HEK293 (cell line): ENCODE measurements around the gene AKNA.
A peak's percentile ranks its signal among the peaks of the same experiment; 100 is the strongest.

Experiments used
- CTCF ChIA-PET: fragments of 350-600 bp; formaldehyde crosslinking; extraction: SDS; loops from one replicate; lab custom pipeline; 2021; ENCODE audit warnings: antibody characterized with exemption; lab: Yijun Ruan, JAX
- POLR2A ChIA-PET: fragments of 300-600 bp; formaldehyde crosslinking; extraction: SDS; loops from one replicate; lab custom pipeline; 2020; ENCODE audit warnings: antibody characterized with exemption, inconsistent platforms; lab: Yijun Ruan, JAX
- H3K27ac ChIP-seq: fragments of 200-500 bp; sonication (Bioruptor generic); 2 replicates; pipeline ENCODE4 v1.5.1; 2014; ENCODE audit warnings: low read depth, low read length, control low read depth, inconsistent platforms; ENCODE audit errors: extremely low read depth
- H3K36me3 ChIP-seq, 2 experiments: fragments of 200-500 bp in 1 of 2; sonication (Bioruptor generic) in 1 of 2; 1 replicate in 1 of 2; 2 replicates in 1 of 2; pipeline ENCODE4 v1.5.1; 2014 to 2017; ENCODE audit warnings: inconsistent platforms in 2 of 2, low read length in 2 of 2; ENCODE audit not compliant: control insufficient read depth in 2 of 2, insufficient read depth in 1 of 2
- H3K4me1 ChIP-seq: fragments of 200-500 bp; sonication (Bioruptor generic); 2 replicates; pipeline ENCODE4 v1.5.1; 2014; ENCODE audit warnings: mild to moderate bottlenecking, low read length, inconsistent platforms; ENCODE audit not compliant: control insufficient read depth, insufficient read depth
- H3K4me3 ChIP-seq: 2 replicates; pipeline ENCODE4 v1.5.1; 2011; ENCODE audit warnings: low read depth, mild to moderate bottlenecking, control low read depth, low read length, moderate library complexity
- H3K9me3 ChIP-seq: fragments of 200-500 bp; sonication (Bioruptor generic); 2 replicates; pipeline ENCODE4 v1.5.1; 2014; ENCODE audit warnings: low read depth, low read length, inconsistent platforms; ENCODE audit not compliant: control insufficient read depth, insufficient read depth
- CTCF ChIP-seq: fragments of 450-650 bp; formaldehyde crosslinking; IDR thresholded peaks from 2 replicates; pipeline ENCODE4 v1.5.1; 2016; ENCODE audit warnings: missing biosample characterization, missing genetic modification characterization
- GFI1B ChIP-seq: fragments of 450-650 bp; formaldehyde crosslinking; IDR thresholded peaks from 2 replicates; pipeline ENCODE4 v1.5.1; 2016; ENCODE audit warnings: missing biosample characterization, missing genetic modification characterization
- GLI2 ChIP-seq: fragments of 450-650 bp; formaldehyde crosslinking; IDR thresholded peaks from 2 replicates; pipeline ENCODE4; 2017; ENCODE audit warnings: missing biosample characterization, missing genetic modification characterization, low read depth, borderline replicate concordance
- GLIS2 ChIP-seq: fragments of 450-650 bp; formaldehyde crosslinking; IDR thresholded peaks from 2 replicates; pipeline ENCODE4 v1.5.1; 2016; ENCODE audit warnings: missing biosample characterization, missing genetic modification characterization
- MEIS1 ChIP-seq: sonication (generic); formaldehyde crosslinking; IDR thresholded peaks from 2 replicates; pipeline ENCODE4 v1.8.1; 2022; ENCODE audit warnings: missing genetic modification reagents, mild to moderate bottlenecking, borderline replicate concordance
- OVOL3 ChIP-seq: fragments of 450-650 bp; formaldehyde crosslinking; IDR thresholded peaks from 2 replicates; pipeline ENCODE4 v1.5.1; 2016; ENCODE audit warnings: missing biosample characterization, missing genetic modification characterization
- PATZ1 ChIP-seq: fragments of 450-650 bp; formaldehyde crosslinking; IDR thresholded peaks from 2 replicates; pipeline ENCODE4 v1.5.1; 2016; ENCODE audit warnings: missing biosample characterization, missing genetic modification characterization
- ZIC2 ChIP-seq: fragments of 450-650 bp; formaldehyde crosslinking; IDR thresholded peaks from 2 replicates; pipeline ENCODE4 v1.5.1; 2016; ENCODE audit warnings: missing biosample characterization, missing genetic modification characterization
- ZNF16 ChIP-seq: fragments of 450-650 bp; formaldehyde crosslinking; IDR thresholded peaks from 2 replicates; pipeline ENCODE4 v1.5.1; 2016; ENCODE audit warnings: low read depth, missing biosample characterization, missing genetic modification characterization
- ZNF184 ChIP-seq: fragments of 450-650 bp; IDR thresholded peaks from 2 replicates; pipeline ENCODE4 v1.5.1; 2018; ENCODE audit warnings: missing biosample characterization, mild to moderate bottlenecking, missing genetic modification characterization
- ZNF214 ChIP-seq: fragments of 450-650 bp; formaldehyde crosslinking; IDR thresholded peaks from 2 replicates; pipeline ENCODE4 v1.5.1; 2017; ENCODE audit warnings: missing biosample characterization, mild to moderate bottlenecking, missing genetic modification characterization, borderline replicate concordance
- ZNF221 ChIP-seq: fragments of 450-650 bp; formaldehyde crosslinking; IDR thresholded peaks from 2 replicates; pipeline ENCODE4 v1.5.1; 2017; ENCODE audit warnings: missing biosample characterization, missing genetic modification characterization, borderline replicate concordance
- ZNF391 ChIP-seq: fragments of 450-650 bp; formaldehyde crosslinking; IDR thresholded peaks from 2 replicates; pipeline ENCODE4 v1.5.1; 2016; ENCODE audit warnings: low read depth, missing biosample characterization, missing genetic modification characterization, borderline replicate concordance
- ZNF561 ChIP-seq: fragments of 450-650 bp; IDR thresholded peaks from 2 replicates; pipeline ENCODE4 v1.5.1; 2018; ENCODE audit warnings: missing biosample characterization, missing genetic modification characterization, borderline replicate concordance
- ZNF571 ChIP-seq: fragments of 450-650 bp; formaldehyde crosslinking; IDR thresholded peaks from 2 replicates; pipeline ENCODE4 v1.5.0; 2017; ENCODE audit warnings: missing biosample characterization, missing genetic modification characterization
- ZNF701 ChIP-seq: fragments of 450-650 bp; formaldehyde crosslinking; IDR thresholded peaks from 2 replicates; pipeline ENCODE4 v1.5.1; 2016; ENCODE audit warnings: missing biosample characterization, missing genetic modification characterization
- ZNF768 ChIP-seq: fragments of 450-650 bp; formaldehyde crosslinking; IDR thresholded peaks from 2 replicates; pipeline ENCODE4 v1.5.1; 2018; ENCODE audit warnings: missing biosample characterization, mild to moderate bottlenecking, missing genetic modification characterization
- ZNF791 ChIP-seq: fragments of 450-650 bp; formaldehyde crosslinking; IDR thresholded peaks from 2 replicates; pipeline ENCODE4 v1.5.1; 2016; ENCODE audit warnings: missing biosample characterization, missing genetic modification characterization
- ZSCAN23 ChIP-seq: fragments of 450-650 bp; formaldehyde crosslinking; IDR thresholded peaks from 2 replicates; pipeline ENCODE4 v1.5.1; 2016; ENCODE audit warnings: missing biosample characterization, missing genetic modification characterization
- TF ChIP-seq, protein P1 (sequence below): fragments of 450-650 bp; formaldehyde crosslinking; IDR thresholded peaks from 2 replicates; pipeline ENCODE4 v1.5.1; 2016; ENCODE audit warnings: missing biosample characterization, missing genetic modification characterization

Gene AKNA

DNA sequence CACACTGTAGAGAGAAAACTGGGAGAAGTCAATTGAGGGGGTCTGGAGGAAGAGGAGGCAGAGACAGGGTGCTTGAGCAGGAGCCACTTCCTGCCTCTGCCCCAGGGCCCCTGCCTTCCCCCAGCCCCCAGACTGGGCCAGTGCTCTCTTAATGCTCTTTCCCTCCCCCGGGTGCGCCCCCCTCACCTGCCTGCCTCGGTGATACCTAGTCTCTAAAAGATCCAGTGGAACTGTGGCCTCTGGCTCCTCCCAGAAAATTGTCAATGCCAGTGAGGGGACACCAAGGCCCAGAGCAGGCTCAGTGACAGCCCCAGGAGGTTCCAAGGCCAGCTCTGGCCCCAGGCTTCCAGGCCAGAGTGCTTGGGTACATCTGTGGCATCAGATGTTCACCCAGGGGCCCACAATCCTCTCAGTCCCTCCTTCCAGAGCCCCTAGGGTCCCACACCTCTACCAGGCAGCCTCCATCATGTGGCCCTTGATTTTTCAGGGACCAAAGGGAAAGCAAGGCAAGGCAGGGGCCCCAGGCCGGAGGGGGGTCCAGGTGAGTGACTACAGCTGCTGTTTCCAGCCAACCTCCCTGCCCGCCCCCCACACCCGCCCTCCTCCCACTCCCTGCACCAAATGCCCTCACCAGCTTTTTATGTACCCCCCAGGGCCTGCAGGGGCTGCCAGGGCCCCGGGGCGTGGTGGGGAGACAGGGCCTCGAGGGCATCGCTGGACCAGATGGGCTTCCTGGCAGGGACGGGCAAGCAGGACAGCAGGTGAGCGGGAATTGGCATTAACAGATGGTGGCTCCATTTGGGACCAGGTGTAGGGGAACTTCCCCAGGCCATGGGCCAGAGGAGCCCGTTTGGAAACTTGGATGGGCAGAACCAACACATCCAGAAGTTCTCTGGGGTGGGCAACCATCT is 98.0 kb downstream of the AKNA start:
- Histone ChIP-seq H3K36me3 (peaks cover 0 to 14% of the 10 kb centered on the region in 2 experiments; a peak in 1 of 3 replicates), H3K4me3 (no peak overlapping the region), H3K9me3 (no peaks in the 10 kb centered on the region), H3K4me1 (no peaks in the 10 kb centered on the region), H3K27ac (no peak overlapping the region)
- CTCF ChIA-PET = interaction anchor here (0.6 to 8.5 kb wide), 30 partner anchors 8 to 616 kb away, joined by 3 to 225 read pairs (median 9); partner anchors contain the start of genes AMBP, COL27A1 and KIF12
- POLR2A ChIA-PET = interaction anchor here (0.6 to 1.1 kb wide), 2 partner anchors 182 to 450 kb away, joined by 3 to 9 read pairs; no protein-coding TSS in a partner anchor
- TF ChIP-seq, protein P1, sequence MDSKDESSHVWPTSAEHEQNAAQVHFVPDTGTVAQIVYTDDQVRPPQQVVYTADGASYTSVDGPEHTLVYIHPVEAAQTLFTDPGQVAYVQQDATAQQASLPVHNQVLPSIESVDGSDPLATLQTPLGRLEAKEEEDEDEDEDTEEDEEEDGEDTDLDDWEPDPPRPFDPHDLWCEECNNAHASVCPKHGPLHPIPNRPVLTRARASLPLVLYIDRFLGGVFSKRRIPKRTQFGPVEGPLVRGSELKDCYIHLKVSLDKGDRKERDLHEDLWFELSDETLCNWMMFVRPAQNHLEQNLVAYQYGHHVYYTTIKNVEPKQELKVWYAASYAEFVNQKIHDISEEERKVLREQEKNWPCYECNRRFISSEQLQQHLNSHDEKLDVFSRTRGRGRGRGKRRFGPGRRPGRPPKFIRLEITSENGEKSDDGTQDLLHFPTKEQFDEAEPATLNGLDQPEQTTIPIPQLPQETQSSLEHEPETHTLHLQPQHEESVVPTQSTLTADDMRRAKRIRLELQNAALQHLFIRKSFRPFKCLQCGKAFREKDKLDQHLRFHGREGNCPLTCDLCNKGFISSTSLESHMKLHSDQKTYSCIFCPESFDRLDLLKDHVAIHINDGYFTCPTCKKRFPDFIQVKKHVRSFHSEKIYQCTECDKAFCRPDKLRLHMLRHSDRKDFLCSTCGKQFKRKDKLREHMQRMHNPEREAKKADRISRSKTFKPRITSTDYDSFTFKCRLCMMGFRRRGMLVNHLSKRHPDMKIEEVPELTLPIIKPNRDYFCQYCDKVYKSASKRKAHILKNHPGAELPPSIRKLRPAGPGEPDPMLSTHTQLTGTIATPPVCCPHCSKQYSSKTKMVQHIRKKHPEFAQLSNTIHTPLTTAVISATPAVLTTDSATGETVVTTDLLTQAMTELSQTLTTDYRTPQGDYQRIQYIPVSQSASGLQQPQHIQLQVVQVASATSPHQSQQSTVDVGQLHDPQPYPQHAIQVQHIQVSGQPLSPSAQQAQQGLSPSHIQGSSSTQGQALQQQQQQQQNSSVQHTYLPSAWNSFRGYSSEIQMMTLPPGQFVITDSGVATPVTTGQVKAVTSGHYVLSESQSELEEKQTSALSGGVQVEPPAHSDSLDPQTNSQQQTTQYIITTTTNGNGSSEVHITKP (tag by site-specific recombination) = peak; percentile 45; the same call in 1 of the 2 replicates
- TF ChIP-seq ZNF701 (tag by site-specific recombination) = no peak
- TF ChIP-seq, all 188 proteins: peak for 1

DNA sequence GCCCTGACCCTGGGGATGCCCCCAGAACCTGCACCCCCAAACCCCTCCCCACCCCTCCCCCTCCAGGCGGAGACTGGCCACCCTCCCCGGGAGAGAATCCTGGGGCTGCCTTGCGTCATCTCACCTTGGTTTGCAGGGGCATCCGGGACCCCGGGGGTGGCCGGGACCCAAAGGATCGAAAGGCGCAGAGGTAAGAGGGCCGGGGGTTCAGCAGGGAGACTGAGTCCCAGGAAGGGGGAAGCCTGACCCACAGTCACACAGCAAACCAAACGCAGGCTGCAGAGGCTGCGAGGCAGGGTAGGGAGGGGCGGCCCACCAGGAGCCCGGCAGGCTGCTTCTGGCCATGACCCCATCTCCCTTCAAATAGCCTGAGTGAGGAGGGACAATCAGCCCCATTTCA is 98.7 kb downstream of the AKNA start:
- Histone ChIP-seq H3K9me3 (no peaks in the 10 kb centered on the region), H3K4me1 (no peaks in the 10 kb centered on the region), H3K27ac (no peak overlapping the region), H3K36me3 (peaks cover 0 to 10% of the 10 kb centered on the region in 2 experiments; a peak in 1 of 3 replicates), H3K4me3 (no peak overlapping the region)
- ChIA-PET CTCF (interaction anchor here (0.6 to 8.5 kb wide), 4 partner anchors 10 to 206 kb away, joined by 3 to 225 read pairs (median 12); no protein-coding TSS in a partner anchor), POLR2A (interaction anchor here (1.4 kb wide), 1 partner anchor 180 kb away, joined by 3 read pairs; no protein-coding TSS in a partner anchor)
- TF ChIP-seq CTCF = no peak
- TF ChIP-seq ZNF791 (tag by site-specific recombination) = no peak
- TF ChIP-seq MEIS1 (CRISPR knock-in tag) = no peak
- TF ChIP-seq ZNF768 = no peak
- no peak for TF ChIP-seq GLI2 (tag by site-specific recombination)
- no peak for TF ChIP-seq ZNF571 (tag by site-specific recombination)
- TF ChIP-seq ZNF214 (tag by site-specific recombination) = no peak
- no peak for TF ChIP-seq PATZ1 (tag by site-specific recombination)
- no peak for TF ChIP-seq ZSCAN23 (tag by site-specific recombination)
- TF ChIP-seq ZNF561 (tag by site-specific recombination) = no peak
- TF ChIP-seq GFI1B (tag by site-specific recombination) = no peak
- no peak for TF ChIP-seq ZNF184 (tag by site-specific recombination)
- TF ChIP-seq ZNF391 (tag by site-specific recombination) = no peak
- no peak for TF ChIP-seq GLIS2
- no peak for TF ChIP-seq ZIC2 (tag by site-specific recombination)
- no peak for TF ChIP-seq OVOL3 (tag by site-specific recombination)
- TF ChIP-seq ZNF16 (tag by site-specific recombination) = no peak
- TF ChIP-seq ZNF221 (tag by site-specific recombination) = no peak
